ENCODE measurements around the gene ALDH8A1. TPM values are rescaled to one million over a fixed set of nuclear protein-coding genes. Genes with fewer than 3 reads are reported as not detected.

Gene ALDH8A1
- total and polyA plus RNA-seq, 2 of the 8 experiments (the other 6 are each of a cell fraction or from before 2014, with no cell fraction given) = 0.08 to 0.28 TPM

DNA sequence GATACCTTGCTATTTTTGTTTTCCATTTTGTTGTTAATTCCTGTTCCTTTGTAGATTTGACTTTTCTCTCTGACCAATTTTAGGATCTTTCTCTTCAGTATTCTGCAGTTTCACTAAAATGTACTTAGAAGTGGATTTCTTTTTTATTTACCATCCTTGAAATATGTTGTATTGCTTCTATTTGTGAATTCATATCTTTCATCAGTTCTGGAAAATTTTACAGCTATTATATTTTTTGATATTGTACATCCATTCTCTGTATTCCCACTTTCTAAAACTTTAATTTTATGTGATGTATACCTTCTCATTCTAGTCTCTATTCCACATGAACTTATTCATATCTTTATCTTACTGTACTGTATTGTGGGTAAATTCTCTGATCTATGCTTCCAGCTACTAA lies 9.7 kb upstream of the ALDH8A1 start:
- 0 out of 4 replicates have a peak, but pooled peaks cover 0 to 2% of the 10 kb centered on the region in 2 experiments for H3K9me3 ChIP-seq (ENCODE audit: insufficient read depth in 2 of 2, low read depth in 1 of 2, low read length in 1 of 2)
- no peak overlapping the region for H3K56ac ChIP-seq (replicated peaks; ENCODE audit: insufficient read length, low read depth, low read length)
- H3K79me2 ChIP-seq (ENCODE audit: control insufficient read depth in 1 of 2, insufficient read depth in 2 of 2, low read length in 2 of 2) = no peaks in the 10 kb centered on the region
- no peak overlapping the region for H4K8ac ChIP-seq (ENCODE audit: extremely low read depth, insufficient read depth, low read length)
- no peak overlapping the region for H2BK20ac ChIP-seq (ENCODE audit: low read length)
- TF ChIP-seq TEAD4 (IDR thresholded peaks at IDR 0.05; ENCODE audit: low read depth, low read length) (no peak), TAF7 (optimal IDR thresholded peaks at IDR 0.05; ENCODE audit: borderline replicate concordance, low read depth, low read length) (no peak), NRF1 (IDR thresholded peaks at IDR 0.05; ENCODE audit: low read depth, low read length) (no peak)
- ChIA-PET CTCF (ENCODE audit: partially characterized antibody) (interaction anchor here (0.6 to 2.1 kb wide), 4 partner anchors 10 to 23 kb away, joined by 3 to 7 read pairs (median 4); partner anchors contain the start of gene ALDH8A1), POLR2A (ENCODE audit: partially characterized antibody) (no interaction called here)
- H3K23me2 ChIP-seq (ENCODE audit: low read depth, low read length) = no peaks in the 10 kb centered on the region
- H3K18ac ChIP-seq (ENCODE audit: extremely low read depth, low read length) = no peak overlapping the region
- H3K36me3 ChIP-seq (ENCODE audit: control insufficient read depth in 2 of 4, insufficient read depth in 4 of 4, low read length in 3 of 4) = peaks cover 0 to 9% (median 2%) of the 10 kb centered on the region in 4 experiments; a peak in 2 of 8 replicates
- no peaks in the 10 kb centered on the region for H3K4me1 ChIP-seq (replicated peaks in 1 of 4; ENCODE audit: control insufficient read depth in 3 of 4, insufficient read depth in 4 of 4, low read length in 3 of 4)
- H3K14ac ChIP-seq (ENCODE audit: insufficient read length) = no peak overlapping the region
- H3K4me3 ChIP-seq (ENCODE audit: extremely low read depth in 1 of 4, insufficient read depth in 2 of 4, low read depth in 3 of 4, low read length in 4 of 4) = no peak overlapping the region
- H3K9ac ChIP-seq (replicated peaks in 1 of 4; ENCODE audit: extremely low read depth in 1 of 4, low read depth in 3 of 4, low read length in 3 of 4) = no peak overlapping the region
- no peak overlapping the region for H2AFZ ChIP-seq (ENCODE audit: low read length)
- no peaks in the 10 kb centered on the region for H4K20me1 ChIP-seq (replicated peaks in 1 of 2; ENCODE audit: control insufficient read depth in 1 of 2, insufficient read depth in 2 of 2, low read length in 2 of 2)
- no peak overlapping the region for H3K23ac ChIP-seq (ENCODE audit: insufficient read length)
- H2AK5ac ChIP-seq (ENCODE audit: low read depth, low read length) = no peak overlapping the region
- no peak overlapping the region for H4K5ac ChIP-seq (ENCODE audit: insufficient read length, low read depth, low read length)
- H3K27me3 ChIP-seq (replicated peaks in 1 of 4; ENCODE audit: control insufficient read depth in 3 of 4, extremely low read depth in 1 of 4, insufficient read depth in 3 of 4, low read length in 3 of 4) = no peaks in the 10 kb centered on the region
- H2BK12ac ChIP-seq (ENCODE audit: low read depth, low read length) = no peak overlapping the region
- no peak overlapping the region for H3K27ac ChIP-seq (ENCODE audit: low read depth, low read length)
- no peaks in the 10 kb centered on the region for H3K79me1 ChIP-seq (ENCODE audit: low read depth, low read length)
- DNase-seq (ENCODE audit: low read depth in 1 of 2, low spot score in 2 of 2) = no peak
- no peak overlapping the region for H3K4ac ChIP-seq (replicated peaks; ENCODE audit: insufficient read length, low read depth, low read length)
- no peak for FAIRE-seq
- H3K4me2 ChIP-seq (ENCODE audit: insufficient read depth in 1 of 2, low read depth in 2 of 2, low read length in 2 of 2) = no peak overlapping the region
- no peak overlapping the region for H2BK15ac ChIP-seq (ENCODE audit: low read length)
- no peak overlapping the region for H2BK120ac ChIP-seq (replicated peaks; ENCODE audit: low read depth, low read length)
- H2BK5ac ChIP-seq (ENCODE audit: low read depth, low read length) = no peak overlapping the region
- H4K91ac ChIP-seq (replicated peaks; ENCODE audit: insufficient read length, low read length) = no peak overlapping the region
